Left forelimb (tissue), 1 donor: ENCODE measurements around the gene CALHM1.
"Not testable (repeated sequence)": the region's sequence is repeated elsewhere in the genome, so short reads cannot be mapped to it uniquely, and the experiment has no call there.

Source experiments
- DNase-seq: peaks from one replicate; pipeline ENCODE4 v3.0.0-alpha.2; 2018; ENCODE audit warnings: low spot score

CALHM1 gene, protein sequence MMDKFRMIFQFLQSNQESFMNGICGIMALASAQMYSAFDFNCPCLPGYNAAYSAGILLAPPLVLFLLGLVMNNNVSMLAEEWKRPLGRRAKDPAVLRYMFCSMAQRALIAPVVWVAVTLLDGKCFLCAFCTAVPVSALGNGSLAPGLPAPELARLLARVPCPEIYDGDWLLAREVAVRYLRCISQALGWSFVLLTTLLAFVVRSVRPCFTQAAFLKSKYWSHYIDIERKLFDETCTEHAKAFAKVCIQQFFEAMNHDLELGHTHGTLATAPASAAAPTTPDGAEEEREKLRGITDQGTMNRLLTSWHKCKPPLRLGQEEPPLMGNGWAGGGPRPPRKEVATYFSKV

DNA sequence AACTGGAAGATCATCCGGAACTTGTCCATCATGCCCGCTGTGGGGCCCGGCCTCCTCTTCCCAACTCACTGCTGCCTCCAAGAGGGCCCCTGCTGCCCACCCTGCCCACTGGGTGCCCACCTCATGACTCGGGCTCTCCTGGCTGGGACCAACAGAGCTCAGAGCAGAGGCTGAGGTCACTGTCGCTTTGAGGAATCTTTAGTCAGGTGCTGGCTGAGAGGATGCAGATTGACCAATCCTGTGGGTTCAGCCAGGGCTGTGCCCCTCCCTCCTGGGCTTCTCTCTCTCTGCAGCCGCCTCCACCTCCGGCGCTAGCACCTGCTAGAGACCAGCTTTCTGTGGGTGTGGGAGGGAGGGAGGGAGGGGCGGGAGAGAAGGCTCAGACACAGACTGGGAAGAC, at the start of gene CALHM1:
CALHM1 (minus strand) TSS at position 181 of the 400 bp plus-strand sequence; CDS start at position 32, 149 bp downstream.
- DNase-seq = no peak

DNA sequence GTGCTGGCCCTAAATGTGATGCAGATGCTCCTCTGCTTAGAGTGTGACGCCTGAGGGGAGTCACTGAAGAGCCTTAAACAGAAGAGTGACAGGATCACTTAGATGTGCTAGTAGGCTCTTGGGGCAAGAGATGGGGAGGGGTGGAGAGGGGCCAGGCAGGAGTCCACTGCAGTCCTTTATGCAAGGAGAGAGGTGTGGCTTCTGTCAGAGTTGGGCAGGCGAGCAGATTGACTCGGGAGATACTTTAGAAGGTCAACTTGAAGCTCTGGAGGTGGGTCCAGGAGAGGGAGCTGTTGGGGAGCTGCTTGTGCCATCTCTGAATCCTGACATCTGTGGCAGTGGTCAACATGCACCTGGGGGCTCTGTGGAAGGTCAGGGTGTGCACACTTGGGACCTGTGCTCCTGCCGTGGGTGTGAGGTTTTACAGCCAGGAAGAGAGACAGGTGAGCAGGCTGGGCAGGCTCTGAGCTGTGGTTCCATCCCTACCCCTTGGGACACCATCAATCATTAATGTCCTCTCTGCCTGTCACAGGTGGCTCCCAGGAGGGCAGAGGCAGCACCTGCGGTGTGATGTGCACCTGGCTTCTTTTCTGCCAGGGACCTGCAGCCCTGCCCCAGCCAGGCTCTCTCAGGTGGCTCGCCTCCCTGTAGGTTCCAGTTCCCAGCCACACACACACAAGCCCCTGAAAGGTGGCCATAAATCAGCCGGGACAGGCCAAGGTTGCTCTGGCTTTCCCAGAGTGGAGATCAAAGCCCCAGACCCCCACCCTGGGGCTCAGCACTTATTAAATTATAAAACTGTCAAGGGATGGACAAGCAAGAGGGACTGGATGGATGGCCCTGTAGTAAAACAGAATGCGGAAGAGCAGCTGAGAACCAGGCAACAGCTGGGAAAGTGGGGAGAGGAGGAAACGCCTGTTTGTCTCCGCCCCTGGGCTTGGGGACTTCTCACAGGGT, 48.8 kb upstream of the CALHM1 start:
- no peak for DNase-seq

DNA sequence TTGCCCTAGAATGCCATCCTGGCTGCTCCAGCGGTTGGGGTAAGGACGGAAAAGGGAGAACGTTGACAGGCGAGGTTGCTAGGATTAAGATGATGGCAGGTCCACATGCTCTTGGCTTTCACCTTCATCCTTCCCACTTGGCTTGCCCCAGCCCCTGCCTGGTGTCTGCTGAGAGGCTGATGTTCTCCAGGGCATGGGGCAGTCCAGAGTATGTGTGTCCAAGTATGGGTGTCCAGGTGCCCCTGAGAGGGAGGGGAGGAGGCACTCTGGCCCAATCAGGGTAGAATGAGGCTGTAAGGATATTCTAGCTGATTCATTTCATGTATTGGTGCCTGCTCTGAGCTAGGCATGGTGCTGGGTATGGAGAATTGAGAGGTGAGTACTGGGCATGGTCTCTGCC, 47.4 kb upstream of the CALHM1 start:
- DNase-seq = no peak

DNA sequence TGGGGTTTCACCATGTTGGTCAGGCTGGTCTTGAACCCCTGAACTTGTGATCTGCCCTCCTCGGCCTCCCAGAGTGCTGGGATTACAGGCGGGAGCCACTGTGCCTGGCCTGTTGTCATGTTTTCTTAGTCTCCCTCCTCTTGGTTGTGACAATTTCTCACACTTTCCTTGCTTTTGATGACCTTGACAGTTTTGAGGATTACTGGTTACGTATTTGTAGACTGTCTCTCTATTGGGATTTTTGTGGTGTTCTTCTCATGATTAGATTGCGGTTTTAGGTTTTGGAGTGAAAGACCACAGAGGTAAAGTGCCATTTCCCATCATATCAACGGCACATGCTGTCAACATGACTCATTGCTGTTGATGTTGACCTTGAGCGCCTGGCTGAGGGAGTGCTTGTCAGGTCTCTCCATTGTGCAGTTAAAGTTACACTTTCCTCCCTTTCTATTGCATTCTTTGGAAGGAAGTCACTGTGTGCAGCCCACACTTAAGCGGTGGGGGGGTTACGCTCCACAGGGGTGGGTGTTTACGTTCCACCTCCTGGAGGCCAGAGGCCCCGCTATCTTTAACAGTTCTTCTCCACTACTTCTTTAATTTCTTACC, 45.6 kb upstream of the CALHM1 start:
- DNase-seq = no peak

DNA sequence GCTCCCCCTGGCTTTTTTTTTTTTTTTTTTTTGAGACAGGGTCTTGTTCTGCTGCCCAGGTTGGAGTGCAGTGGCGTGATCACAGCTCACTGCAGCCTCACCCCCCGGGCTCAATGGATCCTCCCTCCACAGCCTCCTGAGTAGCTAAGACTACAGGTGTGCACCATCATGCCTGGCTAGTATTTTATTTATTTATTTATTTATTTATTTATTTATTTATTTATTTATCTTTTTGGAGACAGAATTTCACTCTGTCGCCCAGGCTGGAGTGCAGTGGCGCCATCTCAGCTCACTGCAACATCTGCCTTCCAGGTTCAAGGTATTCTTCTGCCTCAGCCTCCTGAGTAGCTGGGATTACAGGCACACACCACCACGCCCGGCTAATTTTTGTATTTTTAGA, 45.1 kb upstream of the CALHM1 start:
- not testable (repeated sequence) for DNase-seq

DNA sequence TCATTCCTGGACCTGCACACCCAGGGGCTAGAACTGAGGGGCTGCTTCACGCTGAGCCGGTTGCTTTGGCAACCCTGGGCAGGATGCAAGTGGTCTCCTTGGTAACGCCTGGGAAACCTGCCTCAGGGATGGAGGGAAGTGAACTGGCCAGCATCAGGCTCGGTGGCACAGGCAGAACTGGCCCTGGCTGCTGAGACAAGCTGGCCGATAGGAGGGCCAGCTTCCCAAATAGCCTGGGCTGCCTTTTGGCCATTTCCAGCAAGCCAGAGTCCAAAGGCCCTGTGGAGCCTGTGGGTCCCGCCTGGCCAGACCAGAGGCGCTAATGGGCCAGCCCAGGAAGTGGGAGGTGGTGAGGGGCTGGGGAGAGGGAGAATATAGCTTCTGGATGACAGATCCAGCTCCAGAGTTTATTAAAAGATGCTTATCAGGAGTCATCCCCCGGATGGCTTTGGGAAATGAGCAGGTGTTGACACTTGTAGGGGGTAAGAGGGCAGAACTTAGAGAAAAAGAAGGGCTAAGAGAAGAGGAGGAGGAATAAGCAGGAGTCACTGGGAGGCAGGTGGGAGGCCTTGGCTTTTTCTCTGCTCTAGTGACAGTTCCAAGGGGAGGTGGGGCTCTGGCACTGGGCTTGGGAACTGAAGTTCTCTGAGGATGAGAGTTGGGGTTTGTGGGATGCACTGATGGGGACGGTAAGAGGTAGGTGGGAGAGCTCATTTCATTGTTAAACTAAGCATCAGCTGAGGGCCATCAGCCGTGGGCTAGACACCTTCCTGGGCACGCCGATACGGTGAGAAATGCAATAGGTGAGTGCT, 44.4 kb upstream of the CALHM1 start:
- DNase-seq = no peak

DNA sequence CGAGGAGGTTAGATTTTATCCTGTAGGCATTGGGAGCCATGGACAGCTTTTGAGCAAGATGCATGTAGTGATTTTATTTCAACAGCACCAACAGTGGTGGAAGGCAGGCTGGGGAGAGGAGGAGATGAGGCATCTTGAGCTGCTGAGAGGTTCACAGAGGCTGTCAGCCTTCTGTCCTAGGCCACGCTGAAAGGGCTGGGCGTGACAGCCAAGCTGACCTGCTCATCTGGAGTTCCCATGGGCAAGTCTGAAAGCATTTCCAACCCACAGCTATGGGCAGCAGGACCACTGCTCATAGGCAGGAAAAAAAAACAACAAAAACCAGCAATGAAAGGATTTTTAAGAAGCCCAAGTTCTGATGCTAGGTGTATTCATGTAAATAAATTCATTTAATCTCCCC, 42.5 kb upstream of the CALHM1 start:
- no peak for DNase-seq

DNA sequence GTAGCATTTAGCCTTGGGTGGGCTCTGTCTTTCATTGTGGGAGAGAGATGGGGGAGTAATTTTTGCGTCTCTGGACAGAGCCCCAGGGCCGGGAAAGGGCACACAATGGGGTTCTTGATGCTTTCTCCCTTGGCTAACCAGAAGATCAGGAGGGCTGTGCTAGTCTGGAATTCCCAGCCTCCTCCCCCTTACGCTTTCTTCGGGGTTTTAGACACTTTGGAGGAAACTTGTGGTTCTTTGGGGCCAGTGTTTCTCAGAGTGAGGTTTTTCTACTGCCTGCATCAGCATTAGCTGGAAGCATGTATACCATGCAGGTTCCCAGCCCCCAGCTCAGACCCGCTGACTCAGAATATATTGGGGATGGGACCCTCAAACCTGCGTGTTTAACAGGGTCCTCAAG, 41.8 kb upstream of the CALHM1 start:
- DNase-seq = no peak

DNA sequence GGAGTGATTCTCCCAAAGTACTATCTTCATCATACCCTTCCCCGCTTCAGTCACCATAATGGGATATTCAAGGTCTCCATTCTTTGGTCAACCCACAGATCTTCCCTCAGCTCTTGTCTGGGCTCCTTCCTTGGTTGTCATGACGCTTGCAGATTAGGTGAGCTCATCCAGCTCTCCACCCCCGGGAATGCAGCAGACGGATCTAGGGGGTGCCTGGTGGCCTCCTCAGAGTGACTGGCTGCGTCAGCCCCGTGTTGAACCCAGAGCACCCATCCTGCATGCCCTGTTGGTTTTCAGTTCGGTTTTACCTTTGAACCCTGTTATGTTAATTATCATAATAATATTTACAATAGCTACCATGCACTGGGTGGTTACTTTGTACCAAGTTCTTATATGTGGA, 41.2 kb upstream of the CALHM1 start:
- DNase-seq = no peak

DNA sequence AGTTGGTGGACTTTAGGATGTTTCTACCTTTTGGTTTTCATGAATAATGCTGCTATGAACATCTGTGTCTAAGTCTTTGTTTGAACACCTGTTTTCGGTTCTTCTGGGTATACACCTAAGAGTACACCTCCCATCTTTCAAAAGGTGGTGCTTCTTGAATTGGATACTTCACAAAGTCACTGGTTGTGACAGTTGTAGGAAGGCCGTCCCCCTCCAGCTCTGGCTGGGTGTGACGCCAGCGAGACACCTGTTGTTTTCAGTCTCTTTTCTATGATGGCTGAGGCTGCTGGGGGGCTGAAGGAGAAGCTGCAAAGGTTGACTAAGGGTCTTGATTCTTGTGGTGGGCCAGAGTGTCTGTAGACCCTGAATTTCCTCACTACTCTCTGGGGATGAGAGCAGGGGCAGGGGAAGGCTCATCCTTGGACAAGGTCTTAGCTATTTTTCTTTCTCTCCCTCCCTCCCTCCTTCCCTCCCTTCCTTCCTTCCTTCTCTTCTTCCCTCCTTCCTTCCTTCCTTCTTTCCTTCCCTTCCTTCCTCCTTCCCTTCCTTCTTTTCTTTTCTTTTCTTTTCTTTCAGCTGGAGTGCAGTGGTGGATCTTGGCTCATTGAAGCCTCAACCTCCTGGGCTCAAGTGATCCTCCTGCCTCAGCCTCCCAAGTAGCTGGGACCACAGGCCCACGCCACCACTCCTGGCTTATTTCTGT, 40.4 kb upstream of the CALHM1 start:
- no peak for DNase-seq

DNA sequence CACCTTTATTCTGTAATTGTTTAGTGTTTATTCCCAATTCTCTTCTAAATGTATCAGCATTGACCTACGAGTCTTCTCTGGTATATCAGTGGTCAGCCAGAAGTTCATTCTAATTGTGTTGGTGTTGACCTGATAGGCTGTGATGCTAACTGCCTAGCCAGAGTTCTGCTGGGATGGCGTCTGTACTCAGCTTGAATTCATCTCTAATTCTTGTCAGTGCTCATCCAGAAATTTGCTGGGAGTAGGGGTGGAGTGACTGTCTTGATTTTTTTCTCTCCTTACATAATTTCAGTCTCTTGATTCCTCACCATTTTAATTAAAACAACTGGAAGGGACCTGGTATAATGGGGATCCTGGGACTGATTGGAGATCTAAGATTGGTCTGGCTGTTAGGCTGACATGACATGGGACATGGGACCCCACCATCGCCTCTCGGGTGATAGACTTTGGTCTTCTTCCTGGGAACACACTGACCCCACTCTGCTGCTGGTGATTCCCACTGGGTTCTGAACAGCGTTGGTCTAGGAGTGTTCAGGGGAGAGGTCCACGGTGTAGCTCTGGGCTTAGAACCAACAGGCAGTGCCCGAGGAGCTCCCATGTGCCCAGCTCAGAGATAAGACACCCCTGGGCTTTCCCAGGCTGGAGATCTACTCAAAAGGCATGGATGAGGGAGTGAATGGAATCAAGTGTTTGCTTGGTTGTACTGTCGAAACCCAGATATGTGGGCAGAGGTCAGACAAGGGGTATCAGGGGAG, 38.6 kb upstream of the CALHM1 start:
- DNase-seq = no peak

DNA sequence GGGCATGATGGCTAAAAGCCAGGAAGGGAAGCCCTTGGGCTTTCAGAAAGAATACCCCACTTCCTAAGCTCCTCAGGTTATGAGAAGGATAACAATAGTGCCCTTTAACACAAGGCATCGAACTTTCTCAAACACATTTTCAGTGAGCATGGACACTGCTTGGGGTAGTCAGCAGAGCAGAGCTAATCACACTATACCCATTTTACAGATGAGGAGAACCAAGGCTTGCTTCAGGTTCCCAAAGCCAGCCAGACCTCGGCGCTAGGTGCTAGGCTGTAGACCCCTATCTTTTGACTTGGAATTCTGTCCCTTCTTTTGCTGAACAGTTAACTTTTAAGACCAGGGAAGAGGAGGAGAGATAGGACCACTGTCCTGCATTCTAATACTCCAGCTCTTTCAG, 36.6 kb upstream of the CALHM1 start:
- DNase-seq = no peak

DNA sequence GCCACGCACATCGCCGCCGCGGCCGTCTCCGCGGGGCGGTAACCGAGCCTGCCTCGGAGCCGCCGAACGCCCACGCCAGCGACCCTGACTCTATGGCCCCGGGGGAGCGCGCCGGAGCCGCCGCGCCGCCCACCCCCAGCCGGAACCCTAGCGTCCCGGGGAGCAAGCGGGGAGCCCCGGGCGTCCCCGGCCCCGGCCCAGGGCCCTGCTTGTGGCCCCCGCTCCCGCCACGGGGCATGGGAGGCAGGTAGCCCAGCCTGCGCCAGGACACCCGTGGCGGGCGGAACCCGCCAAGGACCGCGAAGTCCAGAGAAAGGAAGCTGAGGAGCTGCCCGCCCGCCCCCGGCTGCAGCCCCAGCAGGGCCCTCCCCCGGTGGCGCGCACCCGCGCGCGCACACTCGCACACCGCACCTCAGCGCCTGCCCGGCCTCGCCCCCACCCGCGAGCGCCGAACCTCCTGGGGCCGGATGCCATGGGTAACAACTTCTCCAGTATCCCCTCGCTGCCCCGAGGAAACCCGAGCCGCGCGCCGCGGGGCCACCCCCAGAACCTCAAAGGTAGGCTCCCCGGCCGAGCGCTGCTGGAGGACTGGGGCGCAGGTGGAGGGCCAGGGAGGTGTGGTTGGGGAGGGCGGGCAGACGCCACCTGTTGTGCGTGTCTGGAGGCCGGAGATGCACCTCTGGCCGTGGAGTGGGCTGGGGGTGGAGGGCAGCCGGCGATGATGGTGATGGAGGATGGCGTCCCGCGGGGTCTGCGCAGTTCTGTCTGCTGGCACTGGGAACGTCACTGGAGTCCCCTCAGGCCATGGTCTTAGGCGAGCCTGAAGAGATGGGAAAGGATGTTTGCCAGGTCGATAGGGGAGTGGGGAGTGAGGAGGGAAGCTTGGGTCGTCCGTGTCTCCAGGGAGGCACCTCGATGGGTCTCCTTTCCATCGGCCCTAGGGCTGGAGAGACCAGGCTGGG, 35.5 kb upstream of the CALHM1 start:
- no peak for DNase-seq

DNA sequence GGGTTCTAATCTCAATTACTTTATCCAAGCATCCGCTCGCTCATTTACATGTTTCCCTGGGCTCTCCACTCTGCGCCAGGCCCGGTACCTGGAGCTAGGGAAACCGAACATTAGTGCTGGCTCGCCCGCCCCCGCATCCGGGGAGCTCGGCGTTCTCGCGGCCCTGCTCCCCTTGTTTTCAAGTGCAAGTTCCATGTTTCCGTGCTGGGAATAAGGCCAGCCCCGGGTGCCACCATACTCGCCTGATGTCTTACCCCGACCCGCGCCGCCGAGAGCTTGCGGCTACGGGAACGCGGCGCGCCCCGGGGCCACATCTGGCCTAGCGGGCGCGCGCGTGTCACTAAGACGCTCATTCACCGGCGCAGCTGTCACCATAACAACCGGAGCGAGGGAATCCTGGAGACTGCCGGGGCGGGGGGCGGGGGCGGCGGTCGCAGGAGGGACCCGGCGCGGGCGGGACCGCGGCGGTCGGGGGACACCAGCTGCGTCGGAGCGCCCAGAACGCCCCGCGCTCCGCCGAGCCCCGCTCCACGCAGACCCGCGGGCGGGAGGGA, 34.7 kb upstream of the CALHM1 start, which contains the start of gene NEURL1:
NEURL1 (plus strand) TSS at position 344 of the 554 bp plus-strand sequence. CDS start 683 bp downstream, outside the sequence.
- DNase-seq = no peak

DNA sequence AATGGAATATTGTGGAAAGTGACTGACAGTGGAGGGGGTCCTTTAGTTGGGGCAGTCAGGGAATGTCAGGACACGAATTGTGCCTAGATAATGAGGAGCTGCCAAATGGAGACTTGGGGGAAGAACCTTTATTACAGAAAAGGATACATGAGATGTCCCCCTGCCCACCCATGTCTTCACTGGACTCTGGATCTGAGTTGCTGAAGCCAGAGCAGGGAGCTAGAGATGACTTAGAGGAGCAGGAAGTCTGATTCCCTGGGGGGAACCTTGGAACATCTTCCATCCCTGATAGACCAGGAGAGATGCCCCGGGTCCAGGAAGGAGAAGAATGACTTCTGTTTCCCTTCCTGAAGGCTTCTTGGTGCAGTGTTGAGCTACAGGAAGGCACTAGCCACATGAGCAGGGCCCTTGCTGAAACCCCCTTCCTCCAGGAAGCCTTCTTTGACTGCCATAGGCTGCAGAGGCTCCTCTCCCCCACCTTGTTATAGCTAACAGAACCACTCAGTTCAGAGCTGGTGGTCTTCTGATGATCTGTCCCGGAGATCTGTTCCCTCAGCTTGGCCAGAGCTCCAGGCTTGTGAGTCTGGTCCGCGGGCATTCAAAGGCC, 34.1 kb upstream of the CALHM1 start:
- DNase-seq = no peak

DNA sequence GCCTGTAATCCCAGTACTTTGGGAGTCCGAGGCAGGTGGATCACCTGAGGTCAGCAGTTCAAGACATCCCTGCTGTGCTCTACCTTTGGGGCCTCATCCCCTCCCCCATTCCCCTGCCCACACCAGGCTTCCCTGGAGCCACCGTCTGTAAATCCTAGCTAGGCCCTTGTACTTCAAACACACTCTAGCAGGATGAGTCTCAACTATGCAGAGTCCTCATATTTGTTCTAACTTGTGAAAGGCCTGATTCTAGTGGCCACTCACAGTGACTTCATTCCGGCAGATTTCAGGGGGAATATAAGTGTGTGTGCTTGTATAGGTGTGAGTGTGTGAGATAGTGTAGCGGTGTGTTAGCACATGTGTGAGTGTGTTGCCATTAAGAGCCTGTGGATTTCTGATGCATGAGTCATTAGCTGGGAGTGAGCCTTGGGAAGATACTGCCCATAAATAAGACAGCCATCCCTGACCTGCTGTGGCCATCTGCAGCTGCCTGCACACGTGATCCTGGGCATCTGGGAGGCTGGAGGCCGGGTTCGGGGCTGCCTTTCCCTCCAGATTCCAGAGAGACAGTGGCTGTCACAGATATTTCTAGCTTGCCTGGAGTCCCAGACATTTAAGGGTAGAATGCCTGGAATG, 33.1 kb upstream of the CALHM1 start:
- no peak for DNase-seq

DNA sequence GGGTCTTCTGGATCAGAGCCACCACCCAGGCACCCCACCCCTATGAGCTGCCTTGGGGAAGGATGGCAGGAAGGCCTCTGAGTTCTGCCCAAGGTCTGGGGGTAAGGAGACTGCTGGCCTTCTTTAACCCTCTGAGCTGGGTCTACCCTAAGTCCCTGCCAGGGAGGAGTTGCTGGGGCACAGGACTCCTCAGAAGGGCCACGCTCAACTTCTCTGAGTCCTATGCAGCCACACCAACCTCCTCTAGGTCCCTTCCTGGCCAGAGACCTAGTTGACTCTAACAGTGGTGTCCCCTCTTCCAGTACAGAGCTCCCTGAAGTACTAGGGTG, 32.2 kb upstream of the CALHM1 start:
- no peak for DNase-seq

DNA sequence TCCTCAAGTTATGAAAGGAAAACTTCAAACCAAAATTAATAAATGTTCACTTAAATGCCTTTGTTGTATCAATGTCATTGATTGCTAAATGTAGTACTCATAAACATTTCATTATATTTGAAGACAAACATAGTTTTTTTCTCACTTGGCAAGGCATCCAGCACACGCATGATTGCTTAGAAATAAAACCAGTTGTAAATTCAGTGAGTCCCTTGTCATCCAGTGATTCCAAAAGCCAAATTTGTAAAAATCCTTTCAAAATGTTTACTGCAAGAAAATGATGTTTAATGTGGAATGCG, 28.7 kb upstream of the CALHM1 start:
- no peak for DNase-seq
